Keratinocyte (primary cell): ENCODE data around the gene RPS26.

Experiments
- EZH2 ChIP-seq: IDR thresholded peaks from one replicate; pipeline ENCODE4 v1.6.1; 2012; ENCODE audit warnings: inconsistent platforms, mild to moderate bottlenecking, low read length, moderate library complexity
- TF ChIP-seq, protein P1 (sequence below), 3 experiments: IDR thresholded peaks in 1 of 3; conservative IDR thresholded peaks in 1 of 3; optimal IDR thresholded peaks in 1 of 3; 2 replicates in 2 of 3; 3 replicates in 1 of 3; pipeline versions ENCODE3 to v1.5.1; 2011; ENCODE audit warnings: low read length in 3 of 3, mild to moderate bottlenecking in 3 of 3, moderate library complexity in 2 of 3, control low read depth in 1 of 3, inconsistent platforms in 1 of 3; ENCODE audit not compliant: insufficient read depth in 2 of 3; ENCODE audit errors: extremely low read depth in 1 of 3

DNA sequence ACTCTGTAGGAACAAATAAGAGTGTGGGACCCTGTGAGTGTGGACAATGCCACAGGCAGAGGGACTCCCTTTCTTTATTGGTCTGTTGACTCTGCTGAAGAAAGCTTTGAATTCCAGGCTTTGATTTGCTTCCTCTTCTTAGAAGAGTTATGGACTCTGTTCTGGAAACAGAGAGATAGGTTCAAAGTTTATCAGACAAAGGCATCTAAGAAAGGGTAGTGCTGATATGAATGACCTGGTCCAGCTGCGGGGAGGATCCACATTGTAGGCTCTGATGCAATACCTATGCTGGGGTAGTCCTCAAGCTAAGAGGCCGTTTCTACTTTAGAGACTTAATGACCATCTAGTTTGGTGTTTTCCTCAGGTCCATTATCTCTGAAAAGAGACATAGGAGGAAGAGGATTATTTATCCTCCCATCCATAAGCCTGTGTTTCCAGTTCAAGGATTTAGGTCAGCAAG is 31.6 kb upstream of the RPS26 start:
- TF ChIP-seq, protein P1, sequence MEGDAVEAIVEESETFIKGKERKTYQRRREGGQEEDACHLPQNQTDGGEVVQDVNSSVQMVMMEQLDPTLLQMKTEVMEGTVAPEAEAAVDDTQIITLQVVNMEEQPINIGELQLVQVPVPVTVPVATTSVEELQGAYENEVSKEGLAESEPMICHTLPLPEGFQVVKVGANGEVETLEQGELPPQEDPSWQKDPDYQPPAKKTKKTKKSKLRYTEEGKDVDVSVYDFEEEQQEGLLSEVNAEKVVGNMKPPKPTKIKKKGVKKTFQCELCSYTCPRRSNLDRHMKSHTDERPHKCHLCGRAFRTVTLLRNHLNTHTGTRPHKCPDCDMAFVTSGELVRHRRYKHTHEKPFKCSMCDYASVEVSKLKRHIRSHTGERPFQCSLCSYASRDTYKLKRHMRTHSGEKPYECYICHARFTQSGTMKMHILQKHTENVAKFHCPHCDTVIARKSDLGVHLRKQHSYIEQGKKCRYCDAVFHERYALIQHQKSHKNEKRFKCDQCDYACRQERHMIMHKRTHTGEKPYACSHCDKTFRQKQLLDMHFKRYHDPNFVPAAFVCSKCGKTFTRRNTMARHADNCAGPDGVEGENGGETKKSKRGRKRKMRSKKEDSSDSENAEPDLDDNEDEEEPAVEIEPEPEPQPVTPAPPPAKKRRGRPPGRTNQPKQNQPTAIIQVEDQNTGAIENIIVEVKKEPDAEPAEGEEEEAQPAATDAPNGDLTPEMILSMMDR (optimal IDR thresholded peaks at IDR 0.05 in 1 of 3, IDR thresholded peaks at IDR 0.05 in 1 of 3, conservative IDR thresholded peaks at IDR 0.05 in 1 of 3; ENCODE audit: extremely low read depth in 1 of 3, insufficient read depth in 2 of 3, low read length in 3 of 3), result no peak
- TF ChIP-seq EZH2, result no peak
